ENCODE results near the gene AIF1L.

The AIF1L gene

DNA sequence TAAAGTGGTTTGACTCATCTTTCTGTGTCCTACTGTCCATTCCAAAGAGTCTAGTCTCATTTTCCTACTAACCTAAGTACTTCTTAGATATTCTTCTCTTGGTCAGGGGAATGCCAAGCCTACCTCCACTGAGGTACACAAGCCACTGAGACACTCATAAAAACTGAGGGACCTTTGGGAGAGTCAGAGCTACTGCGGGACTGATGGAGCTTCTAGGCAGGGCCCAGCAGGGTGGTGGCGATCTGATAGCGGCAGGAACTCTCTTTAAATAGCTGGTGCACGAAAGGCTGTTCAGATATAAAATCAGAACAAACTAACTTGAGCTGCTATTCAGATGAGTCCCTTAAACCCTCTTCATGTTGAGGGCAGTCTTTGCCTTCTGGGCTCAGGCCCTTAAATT is 43.8 kb downstream of the AIF1L start:
- Histone ChIP-seq H3K4me3 (replicated peaks; ENCODE audit: low read depth, low read length) (no peak overlapping the region), H3K27me3 (replicated peaks; ENCODE audit: control insufficient read depth, insufficient read depth, low read length) (no peaks in the 10 kb centered on the region), H3K36me3 (ENCODE audit: control insufficient read depth, insufficient read depth, low read length) (peaks cover 14% of the 10 kb centered on the region)
- TF ChIP-seq, protein P1, sequence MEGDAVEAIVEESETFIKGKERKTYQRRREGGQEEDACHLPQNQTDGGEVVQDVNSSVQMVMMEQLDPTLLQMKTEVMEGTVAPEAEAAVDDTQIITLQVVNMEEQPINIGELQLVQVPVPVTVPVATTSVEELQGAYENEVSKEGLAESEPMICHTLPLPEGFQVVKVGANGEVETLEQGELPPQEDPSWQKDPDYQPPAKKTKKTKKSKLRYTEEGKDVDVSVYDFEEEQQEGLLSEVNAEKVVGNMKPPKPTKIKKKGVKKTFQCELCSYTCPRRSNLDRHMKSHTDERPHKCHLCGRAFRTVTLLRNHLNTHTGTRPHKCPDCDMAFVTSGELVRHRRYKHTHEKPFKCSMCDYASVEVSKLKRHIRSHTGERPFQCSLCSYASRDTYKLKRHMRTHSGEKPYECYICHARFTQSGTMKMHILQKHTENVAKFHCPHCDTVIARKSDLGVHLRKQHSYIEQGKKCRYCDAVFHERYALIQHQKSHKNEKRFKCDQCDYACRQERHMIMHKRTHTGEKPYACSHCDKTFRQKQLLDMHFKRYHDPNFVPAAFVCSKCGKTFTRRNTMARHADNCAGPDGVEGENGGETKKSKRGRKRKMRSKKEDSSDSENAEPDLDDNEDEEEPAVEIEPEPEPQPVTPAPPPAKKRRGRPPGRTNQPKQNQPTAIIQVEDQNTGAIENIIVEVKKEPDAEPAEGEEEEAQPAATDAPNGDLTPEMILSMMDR (IDR thresholded peaks at IDR 0.05; ENCODE audit: insufficient read depth, low read length, poor library complexity, severe bottlenecking) = no peak
- DNase-seq (ENCODE audit: extremely low read depth, insufficient read length) = no peak

DNA sequence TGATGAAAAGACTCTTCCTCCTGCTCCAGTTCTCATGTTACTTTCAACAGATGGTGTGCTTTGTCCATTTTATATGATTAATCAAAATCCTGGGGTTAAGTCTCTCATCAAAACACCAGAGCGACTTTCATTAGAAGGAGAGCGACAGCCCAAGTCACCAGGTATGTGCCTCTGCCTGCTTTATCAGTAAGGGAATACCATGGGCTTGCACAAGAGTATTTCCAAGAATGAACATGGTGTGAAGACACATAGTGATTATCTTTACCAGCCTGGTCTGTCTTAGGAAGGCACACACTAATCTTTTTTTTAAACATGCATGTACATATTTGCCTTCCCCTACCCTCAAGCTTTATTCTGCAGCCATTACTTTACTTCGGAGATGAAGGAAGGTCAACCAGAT is 44.2 kb downstream of the AIF1L start:
- no peak for DNase-seq (ENCODE audit: extremely low read depth, insufficient read length)
- TF ChIP-seq, protein P1 (IDR thresholded peaks at IDR 0.05; ENCODE audit: insufficient read depth, low read length, poor library complexity, severe bottlenecking) = no peak
- H3K36me3 ChIP-seq (ENCODE audit: control insufficient read depth, insufficient read depth, low read length) = peaks cover 16% of the 10 kb centered on the region
- no peak overlapping the region for H3K4me3 ChIP-seq (replicated peaks; ENCODE audit: low read depth, low read length)
- H3K27me3 ChIP-seq (replicated peaks; ENCODE audit: control insufficient read depth, insufficient read depth, low read length) = no peaks in the 10 kb centered on the region

DNA sequence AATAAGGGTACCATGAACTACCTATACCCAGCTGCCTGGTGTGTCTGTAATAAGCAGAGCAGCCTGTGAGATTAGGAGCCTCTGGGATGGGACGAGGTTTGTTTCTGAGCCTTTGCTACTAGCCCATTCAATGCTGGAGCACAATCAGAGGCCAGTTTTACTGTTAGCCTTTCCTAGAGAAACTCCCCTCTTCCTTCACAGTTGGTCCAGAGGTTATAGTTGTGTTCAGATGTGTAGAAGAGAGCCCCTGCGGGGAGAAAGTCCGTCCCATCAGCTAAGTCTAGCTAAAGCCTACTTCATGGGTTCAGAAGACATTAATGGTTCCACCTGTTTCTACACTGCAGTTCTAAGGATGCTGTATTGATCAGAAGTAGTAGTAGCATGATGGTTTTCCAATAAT is 45.8 kb downstream of the AIF1L start:
- TF ChIP-seq, protein P1 (IDR thresholded peaks at IDR 0.05; ENCODE audit: insufficient read depth, low read length, poor library complexity, severe bottlenecking) = no peak
- H3K27me3 ChIP-seq (replicated peaks; ENCODE audit: control insufficient read depth, insufficient read depth, low read length) = no peaks in the 10 kb centered on the region
- no peak overlapping the region for H3K4me3 ChIP-seq (replicated peaks; ENCODE audit: low read depth, low read length)
- DNase-seq (ENCODE audit: extremely low read depth, insufficient read length) = no peak
- H3K36me3 ChIP-seq (ENCODE audit: control insufficient read depth, insufficient read depth, low read length) = peaks cover 13% of the 10 kb centered on the region

DNA sequence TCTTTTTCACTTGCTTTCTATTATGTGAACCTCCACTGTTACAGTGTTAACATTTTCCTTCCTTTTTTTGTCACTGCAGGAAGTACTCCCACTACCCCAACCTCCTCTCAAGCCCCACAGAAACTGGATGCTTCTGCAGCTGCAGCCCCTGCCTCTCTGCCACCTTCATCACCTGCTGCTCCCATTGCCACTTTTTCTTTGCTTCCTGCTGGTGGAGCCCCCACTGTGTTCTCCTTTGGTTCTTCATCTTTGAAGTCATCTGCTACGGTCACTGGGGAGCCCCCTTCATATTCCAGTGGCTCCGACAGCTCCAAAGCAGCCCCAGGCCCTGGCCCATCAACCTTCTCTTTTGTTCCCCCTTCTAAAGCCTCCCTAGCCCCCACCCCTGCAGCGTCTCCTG is 47.9 kb downstream of the AIF1L start:
- Histone ChIP-seq H3K36me3 (ENCODE audit: control insufficient read depth, insufficient read depth, low read length) (peaks cover 9% of the 10 kb centered on the region), H3K27me3 (replicated peaks; ENCODE audit: control insufficient read depth, insufficient read depth, low read length) (no peaks in the 10 kb centered on the region), H3K4me3 (replicated peaks; ENCODE audit: low read depth, low read length) (no peak overlapping the region)
- TF ChIP-seq, protein P1 (IDR thresholded peaks at IDR 0.05; ENCODE audit: insufficient read depth, low read length, poor library complexity, severe bottlenecking) = no peak
- no peak for DNase-seq (ENCODE audit: extremely low read depth, insufficient read length)

DNA sequence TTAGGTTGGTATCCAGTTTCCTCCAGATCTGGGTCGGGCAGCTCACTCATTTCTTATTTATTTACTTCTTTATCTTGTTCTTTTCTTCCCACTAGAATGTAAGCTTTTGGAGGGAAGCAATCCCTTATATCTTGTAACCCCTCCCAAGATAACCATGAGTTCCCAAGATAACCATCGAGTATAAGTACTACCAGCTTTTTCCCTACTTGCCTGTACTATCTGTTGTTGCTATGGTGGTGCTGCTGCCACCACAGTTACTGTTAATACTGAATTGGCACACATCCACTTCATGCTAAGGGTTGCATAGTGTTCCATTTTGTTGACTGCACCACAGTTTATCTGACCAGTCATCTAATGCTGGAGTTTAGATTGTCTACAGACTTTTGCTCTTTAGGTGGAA is 48.9 kb downstream of the AIF1L start:
- no peak overlapping the region for H3K4me3 ChIP-seq (replicated peaks; ENCODE audit: low read depth, low read length)
- H3K27me3 ChIP-seq (replicated peaks; ENCODE audit: control insufficient read depth, insufficient read depth, low read length) = no peaks in the 10 kb centered on the region
- TF ChIP-seq, protein P1 (IDR thresholded peaks at IDR 0.05; ENCODE audit: insufficient read depth, low read length, poor library complexity, severe bottlenecking) = no peak
- no peak for DNase-seq (ENCODE audit: extremely low read depth, insufficient read length)
- H3K36me3 ChIP-seq (ENCODE audit: control insufficient read depth, insufficient read depth, low read length) = peaks cover 10% of the 10 kb centered on the region

DNA sequence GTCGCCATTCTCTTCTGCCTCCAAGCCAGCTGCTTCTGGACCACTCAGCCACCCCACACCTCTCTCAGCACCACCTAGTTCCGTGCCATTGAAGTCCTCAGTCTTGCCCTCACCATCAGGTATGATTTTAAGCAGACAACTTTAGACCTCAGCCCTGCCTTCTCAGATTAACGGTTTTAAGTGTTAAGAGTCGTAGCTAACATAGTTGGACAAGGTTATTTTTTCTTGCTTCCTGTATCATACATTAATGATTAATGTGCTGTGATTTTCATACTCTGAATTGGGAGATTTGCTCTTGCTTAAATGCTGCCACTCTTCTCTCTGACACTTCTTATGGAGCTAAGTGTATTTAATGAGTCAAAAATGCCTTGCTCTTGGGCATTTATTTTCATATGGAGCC is 49.9 kb downstream of the AIF1L start:
- Histone ChIP-seq H3K4me3 (replicated peaks; ENCODE audit: low read depth, low read length) (no peak overlapping the region), H3K36me3 (ENCODE audit: control insufficient read depth, insufficient read depth, low read length) (peaks cover 15% of the 10 kb centered on the region), H3K27me3 (replicated peaks; ENCODE audit: control insufficient read depth, insufficient read depth, low read length) (no peaks in the 10 kb centered on the region)
- DNase-seq (ENCODE audit: extremely low read depth, insufficient read length) = no peak
- TF ChIP-seq, protein P1 (IDR thresholded peaks at IDR 0.05; ENCODE audit: insufficient read depth, low read length, poor library complexity, severe bottlenecking) = no peak
